GM21825 (cell line): ENCODE data around the gene CAMK1G.

Experiments
- ATAC-seq: cut with Tn5 transposase; IDR thresholded peaks from one replicate; pipeline ENCODE4 v1.9.1; 2021; ENCODE audit warnings: mild to moderate bottlenecking, moderate library complexity; ENCODE audit not compliant: unreplicated experiment

Gene CAMK1G

GRCh38 chr1:209564849-209565248 lies 18.7 kb upstream of the CAMK1G start:
- ATAC-seq, result no peak

DNA sequence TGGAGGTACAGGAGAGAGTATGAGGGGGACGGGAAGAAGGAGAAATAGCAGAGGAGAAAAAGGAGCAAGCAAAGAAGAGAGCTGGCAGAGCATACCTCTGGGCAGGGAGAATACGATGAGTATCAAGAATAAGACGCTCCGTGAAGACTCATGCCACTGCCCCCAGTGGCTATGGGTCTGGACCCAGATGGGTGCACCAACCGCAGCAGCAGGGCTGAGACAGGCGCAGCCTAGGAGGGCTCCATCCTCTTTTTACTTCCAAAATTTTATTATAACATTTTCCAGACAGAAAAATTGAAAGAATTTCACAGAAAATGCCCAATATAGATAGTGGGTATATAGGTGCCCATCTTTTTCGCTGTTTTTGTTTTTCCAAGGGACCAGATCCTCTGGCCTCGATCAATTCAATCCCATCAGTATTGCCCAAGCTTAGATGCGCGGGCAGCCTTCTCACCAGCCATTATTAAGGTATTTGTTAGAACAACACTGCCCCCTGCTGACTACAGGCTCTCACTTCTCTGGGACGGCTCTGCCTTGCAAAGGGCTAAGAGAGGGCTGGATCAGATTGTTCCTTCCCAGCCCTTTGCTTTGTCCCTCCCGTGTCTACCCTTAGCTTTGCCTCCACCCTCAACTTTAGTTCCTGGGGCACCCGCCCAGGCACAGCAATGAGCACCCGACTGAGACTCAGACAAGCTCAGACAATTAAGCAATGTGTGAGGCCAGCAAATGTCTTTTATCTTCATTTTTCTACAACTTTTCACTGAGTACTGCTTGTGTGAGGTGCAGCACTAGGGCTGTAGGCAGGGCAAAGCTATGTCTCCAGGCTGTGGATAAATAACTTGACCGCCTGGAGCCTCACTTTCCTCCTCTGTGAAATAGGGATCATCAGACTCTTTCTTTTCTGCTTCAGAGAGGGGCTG lies 17.5 kb upstream of the CAMK1G start:
- peak; percentile 89 for ATAC-seq

- ATAC-seq, result no peak
These were observed 15.8 kb upstream of the CAMK1G start for GRCh38 chr1:209567698-209568175.

DNA sequence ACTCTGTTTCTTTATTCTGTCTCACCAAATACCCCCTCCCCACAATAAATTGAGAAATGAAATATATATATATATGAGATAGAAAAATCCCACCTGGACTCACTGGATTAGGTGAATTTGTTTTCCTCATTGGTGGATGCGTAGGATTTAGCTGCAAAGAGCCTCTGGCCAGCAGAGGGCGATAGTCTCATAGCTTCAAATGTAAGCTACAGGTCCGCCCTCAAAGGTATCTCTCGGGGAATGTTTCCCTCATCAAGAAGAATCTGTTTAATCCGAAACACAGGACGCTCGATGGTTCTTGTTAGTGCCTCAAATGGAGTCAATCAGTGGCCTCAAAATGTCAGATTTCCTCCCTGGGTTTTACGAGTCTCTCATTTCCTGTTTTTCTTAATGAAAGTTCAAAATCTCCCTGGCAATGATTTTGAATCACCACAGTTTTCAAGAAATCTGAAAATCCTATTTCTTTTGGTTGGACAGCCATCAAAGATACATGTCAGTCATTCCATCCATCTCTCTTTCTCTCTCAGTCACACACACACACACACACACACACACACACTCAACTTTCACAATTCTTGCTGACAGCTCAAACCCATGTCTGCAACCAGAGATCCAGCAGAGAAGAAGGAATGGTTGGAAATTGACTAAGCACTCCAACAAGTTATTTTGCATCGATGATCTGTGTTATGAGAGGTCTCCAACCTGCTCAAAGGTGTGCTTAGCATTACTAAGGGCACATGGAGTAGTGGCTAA lies 13.9 kb upstream of the CAMK1G start:
- ATAC-seq, result no peak

DNA sequence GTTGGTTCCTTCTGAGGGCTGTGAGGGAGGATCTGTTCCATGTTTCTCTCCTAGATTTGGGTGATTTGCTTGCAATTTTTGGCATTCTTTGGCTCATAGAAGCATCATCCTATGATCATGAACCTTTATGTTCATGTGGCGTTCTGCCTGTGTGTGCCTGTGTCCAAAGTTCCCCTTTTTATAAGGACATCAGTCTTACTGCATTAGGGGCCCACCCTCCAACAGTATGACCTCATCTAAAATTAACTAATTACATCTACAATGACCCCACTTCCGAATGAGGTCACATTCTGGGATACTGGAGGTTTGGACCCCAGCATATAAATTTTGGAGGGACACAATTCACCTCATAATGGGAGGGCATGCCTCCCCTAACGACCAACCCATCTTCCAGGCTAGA lies 12.8 kb upstream of the CAMK1G start:
- ATAC-seq, result no peak

DNA sequence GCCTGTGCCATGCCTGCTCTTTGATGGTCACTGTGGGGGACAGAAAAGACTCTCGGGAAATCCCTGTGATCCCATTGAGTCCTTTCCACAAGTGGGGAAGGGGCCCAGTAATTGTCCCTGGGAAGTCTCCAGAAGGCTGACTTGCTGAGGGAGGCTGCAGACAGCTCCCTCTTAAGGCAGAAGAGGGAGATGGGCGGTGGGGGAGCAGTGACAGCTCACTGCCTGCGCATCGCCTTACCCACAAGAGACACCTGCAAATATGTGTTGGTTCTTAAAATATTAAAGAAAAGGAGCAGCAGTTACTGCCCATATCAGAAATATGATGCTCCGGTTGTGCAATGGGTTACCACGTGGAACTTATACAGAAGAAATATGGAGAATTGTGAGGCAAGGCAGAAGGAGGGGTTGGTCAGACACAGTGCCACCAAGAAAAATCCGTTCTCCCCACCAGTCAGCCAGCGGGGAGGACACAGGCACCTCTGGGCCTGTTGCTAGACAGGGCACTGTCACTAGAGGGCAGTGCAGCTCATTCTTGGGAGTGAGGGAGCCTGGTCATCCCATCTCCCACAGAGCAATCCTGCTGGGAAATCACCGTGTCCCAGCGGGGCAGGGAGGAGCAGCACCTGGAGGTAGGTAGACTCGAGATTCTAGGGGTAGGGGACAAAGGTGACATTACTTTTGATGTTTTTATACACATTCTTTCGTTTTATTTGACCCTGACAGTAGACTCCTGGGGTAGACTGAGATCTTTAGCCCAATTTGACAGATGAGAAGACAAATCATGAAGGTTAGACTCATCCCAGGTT lies 6.9 kb upstream of the CAMK1G start:
- peak; percentile 75 for ATAC-seq

DNA sequence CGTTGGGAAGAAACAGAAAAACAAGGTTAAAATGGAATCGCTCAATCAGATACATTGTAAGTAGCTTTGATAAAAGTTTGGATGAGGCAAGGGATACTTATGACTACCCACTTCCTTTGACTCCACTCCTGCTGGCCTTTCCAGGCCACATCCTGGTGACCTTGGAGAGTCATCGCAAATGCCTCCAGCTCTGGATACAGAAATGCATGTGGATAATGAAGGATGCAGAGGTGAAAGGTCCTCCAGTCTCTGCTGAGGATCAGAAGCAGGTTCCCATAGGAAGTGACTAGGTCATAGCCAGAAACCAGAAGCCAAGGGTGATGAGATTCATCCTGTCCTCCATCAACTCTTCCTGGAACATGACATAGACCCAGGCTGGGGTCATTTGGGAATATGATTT lies 6.2 kb upstream of the CAMK1G start:
- ATAC-seq, result no peak

DNA sequence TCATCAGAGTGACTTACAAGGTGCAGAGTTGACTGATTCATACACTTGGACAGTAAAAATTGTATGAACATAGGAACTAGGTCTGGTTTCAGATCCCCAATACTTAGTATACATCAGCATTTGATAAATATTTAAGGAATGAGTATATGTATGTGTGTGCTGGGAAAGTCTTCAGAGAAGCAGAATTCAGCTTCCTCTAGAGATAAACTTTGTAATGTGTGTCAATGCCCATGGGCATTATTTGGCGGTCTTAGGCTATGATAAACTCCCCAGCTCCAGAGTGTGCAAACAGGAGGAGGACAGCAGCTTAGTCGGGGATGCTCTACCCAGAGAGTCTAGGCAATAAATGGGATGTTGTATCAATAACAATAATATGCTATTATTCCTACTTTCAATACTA lies 2.9 kb upstream of the CAMK1G start:
- ATAC-seq, result no peak

DNA sequence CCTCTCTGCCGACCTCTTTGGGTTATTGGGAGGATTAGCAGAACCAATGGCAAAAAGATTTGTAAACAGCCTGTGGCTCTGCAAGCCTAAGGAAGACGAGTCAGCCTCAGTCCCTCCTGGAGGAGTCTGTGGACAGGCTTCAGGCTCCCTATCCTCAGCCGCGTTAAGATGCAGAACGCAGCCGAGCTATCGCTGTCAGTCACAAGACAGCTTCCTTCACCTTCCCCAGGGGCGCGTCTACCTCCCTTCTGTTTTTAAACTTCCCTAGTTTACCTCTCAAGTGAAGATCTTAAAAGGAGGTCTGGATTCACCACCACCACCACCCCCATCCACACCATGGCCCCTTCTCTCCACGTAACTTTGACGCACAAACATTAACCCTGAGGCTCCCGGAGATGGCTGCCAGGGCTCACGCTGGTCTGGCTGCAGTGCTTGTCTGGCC lies 738 bp downstream of the CAMK1G start:
- no peak for ATAC-seq

DNA sequence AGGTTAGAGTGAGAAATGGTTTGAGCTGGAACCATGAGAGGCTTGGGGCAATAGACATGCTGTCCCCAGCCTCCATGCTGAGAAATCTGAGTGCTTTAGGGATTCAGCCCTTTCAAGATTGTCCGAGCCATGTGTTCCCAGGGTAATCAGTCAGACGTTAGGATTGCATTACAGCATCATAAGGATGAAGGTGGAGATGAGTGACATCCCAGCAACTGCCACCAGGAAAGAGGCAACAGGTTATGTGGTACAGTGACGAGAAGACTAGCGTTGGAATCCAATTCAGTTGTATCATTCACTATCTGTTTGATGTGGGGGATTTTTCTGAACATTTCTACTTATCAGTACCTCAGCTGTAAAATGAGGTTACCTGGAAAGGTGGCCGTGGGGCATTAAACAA lies 1.7 kb downstream of the CAMK1G start:
- ATAC-seq, result no peak

GRCh38 chr1:209585672-209586071 lies 2.2 kb downstream of the CAMK1G start:
- ATAC-seq, result no peak

DNA sequence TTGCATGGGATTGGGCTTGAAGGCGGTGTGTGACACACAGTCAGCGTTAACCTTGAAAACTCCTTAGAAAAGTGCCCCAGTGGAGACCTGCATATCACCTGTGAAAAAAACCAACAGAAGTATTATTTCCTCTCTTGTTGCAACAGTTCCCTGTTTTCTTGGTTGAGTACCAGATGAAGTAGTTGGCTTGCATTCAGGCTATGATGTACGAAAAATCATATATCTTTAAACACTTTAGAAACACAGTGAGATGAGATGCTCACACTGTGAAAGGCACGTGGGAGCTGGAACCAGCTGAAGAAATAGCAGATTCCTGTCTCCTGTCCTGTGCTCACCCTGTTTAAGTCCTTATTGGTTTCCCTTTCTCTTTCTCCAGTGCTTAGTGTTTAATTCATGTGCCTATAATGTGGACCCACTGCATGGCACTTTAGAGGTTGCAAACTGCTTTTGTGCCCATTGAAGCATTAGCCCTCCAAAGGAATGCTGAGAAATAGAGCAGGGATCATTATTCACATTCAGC lies 2.8 kb downstream of the CAMK1G start:
- no peak for ATAC-seq

GRCh38 chr1:209587789-209588188 lies 4.3 kb downstream of the CAMK1G start:
- ATAC-seq, result no peak

- ATAC-seq, result no peak
These were observed 5.9 kb downstream of the CAMK1G start for GRCh38 chr1:209589440-209589839.

DNA sequence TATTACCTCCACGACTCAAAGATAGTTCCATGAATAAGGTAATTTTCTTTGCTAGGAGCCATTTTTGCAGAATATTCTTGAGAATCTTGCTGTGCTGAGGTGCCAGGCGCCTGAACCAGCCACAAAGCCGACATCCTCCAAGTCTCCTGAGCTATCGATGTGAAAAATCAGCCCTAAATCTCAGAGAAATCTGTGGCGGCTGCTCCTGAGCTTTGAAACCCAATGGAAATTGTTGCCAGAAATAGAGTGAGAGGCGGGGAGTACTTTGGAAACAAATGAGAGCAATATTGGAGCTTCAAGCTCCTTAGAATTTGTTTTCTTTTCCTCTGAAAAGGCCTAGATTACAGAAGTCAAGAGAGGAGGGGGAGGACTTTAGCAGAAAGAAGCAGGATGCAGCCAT lies 6.3 kb downstream of the CAMK1G start:
- ATAC-seq, result no peak

- ATAC-seq, result no peak
These were observed 6.9 kb downstream of the CAMK1G start for GRCh38 chr1:209590405-209590804.

- ATAC-seq, result no peak
These were observed 10.2 kb downstream of the CAMK1G start for GRCh38 chr1:209593747-209594146.

DNA sequence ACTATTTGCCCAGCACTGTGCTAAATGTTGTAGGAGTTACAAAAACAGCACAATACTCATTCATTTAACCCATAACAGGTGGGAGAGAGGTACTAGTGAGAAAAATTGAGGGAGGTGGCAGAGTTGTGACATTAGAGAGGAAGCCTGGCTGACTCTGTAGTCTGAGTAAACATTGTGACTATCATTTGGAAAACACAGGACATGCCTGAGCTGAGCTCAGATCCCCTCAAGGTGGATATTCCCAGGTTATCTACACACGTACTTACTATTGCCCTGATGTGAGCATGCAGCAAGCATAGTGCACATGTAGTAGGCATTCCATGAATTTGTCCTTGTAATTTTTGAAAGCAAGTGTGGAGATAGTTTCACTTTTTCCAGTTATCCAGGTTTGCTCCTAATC lies 10.9 kb downstream of the CAMK1G start:
- ATAC-seq, result no peak

DNA sequence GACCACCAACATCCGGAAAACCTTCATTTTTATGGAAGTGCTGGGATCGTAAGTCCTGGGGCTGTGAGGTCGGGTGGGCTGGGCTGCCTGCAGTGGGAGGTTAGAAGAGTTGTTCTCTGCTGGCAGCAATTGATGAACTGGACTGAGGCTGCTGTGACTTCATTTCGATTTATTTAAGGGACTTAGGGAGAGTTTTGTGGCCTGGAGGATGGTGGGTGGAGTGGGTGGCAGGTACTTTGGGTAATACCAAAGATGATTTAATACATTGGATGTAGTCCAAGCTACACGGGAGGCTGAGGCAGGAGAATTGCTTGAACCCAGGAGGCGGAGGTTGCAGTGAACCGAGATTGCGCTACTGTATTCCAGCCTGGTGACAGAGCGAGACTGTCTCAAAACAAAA lies 11.5 kb downstream of the CAMK1G start:
- ATAC-seq, result no peak

DNA sequence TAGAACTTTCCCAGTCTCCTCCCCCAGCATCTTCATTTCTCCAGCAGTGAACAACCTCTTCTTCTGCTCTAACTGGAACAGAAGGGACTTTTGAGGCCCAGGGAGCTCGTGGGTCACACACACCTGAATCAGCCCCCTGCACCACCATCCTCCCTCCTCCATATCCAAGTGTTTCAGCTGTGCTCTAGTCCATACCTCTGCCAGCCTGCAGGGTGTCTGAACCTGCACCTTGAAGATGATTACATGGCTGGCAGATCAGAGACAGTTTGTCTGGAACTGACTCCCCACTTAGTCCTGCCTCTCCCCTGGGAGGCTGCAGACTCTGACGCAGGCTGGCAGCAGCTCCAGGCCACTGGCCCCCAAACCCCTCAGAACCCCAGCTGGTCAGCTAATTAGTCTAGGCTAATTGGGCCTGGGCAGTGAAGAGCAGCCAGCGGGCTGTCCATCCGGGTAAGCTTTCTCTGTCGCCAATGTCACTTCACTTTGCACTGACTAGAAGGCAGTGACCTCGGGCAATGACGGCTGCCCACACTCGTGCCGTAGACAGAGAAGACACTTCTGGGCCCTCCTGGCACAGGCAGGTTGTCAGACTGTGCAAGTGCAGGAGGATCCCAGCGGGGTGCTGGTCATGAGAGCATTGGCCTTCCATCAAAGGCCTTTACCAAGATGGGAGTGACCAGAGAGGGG lies 12.2 kb downstream of the CAMK1G start:
- no peak for ATAC-seq
